Measurements from ENCODE around the gene CRYGN.

The CRYGN gene

DNA sequence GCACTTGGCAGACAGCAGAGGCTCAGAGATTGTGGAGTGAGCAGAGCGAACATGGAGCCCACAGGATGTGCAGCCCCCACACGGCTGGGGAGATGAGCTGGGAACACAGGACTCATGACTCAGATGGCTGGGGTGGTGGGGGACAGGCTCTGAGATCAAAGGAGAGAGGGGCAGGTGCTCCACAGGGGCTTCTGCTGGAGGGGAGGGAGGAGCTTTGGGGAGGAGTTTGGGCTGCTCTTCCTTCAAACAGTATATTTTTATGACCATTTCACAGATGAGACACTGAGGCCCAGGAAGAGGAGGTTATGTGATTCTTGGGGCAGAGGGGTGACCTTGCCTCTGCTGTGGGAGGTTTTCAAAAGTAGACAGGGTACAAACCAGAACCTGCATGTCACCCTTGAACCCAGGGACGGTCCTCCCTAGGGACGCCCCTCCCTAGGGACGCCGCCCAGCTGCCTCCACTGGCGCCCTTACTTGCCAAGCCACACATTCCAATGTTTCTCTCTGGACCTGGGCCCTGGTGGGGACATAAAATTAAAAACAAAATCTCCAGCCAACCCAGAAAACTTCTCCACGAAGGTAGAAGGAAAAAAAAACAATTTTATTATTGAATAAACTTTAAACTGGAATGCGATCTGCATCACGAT, 981 bp upstream of the CRYGN start:
- TF ChIP-seq, protein P1, sequence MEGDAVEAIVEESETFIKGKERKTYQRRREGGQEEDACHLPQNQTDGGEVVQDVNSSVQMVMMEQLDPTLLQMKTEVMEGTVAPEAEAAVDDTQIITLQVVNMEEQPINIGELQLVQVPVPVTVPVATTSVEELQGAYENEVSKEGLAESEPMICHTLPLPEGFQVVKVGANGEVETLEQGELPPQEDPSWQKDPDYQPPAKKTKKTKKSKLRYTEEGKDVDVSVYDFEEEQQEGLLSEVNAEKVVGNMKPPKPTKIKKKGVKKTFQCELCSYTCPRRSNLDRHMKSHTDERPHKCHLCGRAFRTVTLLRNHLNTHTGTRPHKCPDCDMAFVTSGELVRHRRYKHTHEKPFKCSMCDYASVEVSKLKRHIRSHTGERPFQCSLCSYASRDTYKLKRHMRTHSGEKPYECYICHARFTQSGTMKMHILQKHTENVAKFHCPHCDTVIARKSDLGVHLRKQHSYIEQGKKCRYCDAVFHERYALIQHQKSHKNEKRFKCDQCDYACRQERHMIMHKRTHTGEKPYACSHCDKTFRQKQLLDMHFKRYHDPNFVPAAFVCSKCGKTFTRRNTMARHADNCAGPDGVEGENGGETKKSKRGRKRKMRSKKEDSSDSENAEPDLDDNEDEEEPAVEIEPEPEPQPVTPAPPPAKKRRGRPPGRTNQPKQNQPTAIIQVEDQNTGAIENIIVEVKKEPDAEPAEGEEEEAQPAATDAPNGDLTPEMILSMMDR (IDR thresholded peaks at IDR 0.05; ENCODE audit: borderline replicate concordance, insufficient read depth, low read depth, low read length), result no peak
- H3K4me3 ChIP-seq (ENCODE audit: low read depth, low read length), result no peak overlapping the region

DNA sequence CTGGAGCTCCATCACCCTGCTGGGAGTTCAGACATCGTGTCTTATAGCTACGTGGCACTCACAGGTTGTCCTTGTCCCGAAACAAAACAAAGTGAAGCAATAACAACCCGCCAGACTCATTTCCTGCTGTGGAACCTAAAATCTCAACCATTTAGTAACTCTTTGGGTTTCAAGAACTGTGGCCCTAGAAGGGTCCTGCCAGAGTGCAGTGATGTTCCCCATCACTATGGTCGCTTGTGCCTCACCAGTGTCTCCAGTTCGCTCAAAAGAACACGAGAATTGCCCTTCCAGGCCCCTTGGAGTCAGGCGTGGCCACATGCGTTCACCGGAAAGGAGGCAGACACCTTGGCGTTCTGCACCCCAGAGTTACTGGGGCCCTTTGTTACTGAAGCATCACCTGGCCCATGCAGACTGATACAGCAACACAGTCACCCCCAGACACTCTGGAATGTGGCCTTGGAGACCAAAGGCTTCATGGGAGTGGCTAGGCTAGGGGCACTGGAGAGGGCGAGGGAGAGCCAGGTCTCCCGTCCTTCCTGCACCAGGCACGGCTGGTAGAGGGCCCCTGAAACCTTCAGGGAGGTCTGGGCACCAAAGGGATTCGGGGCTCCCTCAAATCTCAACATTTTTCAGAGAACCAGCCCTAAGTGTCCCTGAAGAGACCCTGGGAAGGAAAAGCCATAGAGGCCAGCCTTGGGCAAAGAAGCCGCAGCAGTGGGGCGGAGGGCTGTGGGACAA, 908 bp downstream of the CRYGN start:
- H3K4me3 ChIP-seq (ENCODE audit: low read depth, low read length), result no peak overlapping the region
- TF ChIP-seq, protein P1 (IDR thresholded peaks at IDR 0.05; ENCODE audit: borderline replicate concordance, insufficient read depth, low read depth, low read length), result no peak

DNA sequence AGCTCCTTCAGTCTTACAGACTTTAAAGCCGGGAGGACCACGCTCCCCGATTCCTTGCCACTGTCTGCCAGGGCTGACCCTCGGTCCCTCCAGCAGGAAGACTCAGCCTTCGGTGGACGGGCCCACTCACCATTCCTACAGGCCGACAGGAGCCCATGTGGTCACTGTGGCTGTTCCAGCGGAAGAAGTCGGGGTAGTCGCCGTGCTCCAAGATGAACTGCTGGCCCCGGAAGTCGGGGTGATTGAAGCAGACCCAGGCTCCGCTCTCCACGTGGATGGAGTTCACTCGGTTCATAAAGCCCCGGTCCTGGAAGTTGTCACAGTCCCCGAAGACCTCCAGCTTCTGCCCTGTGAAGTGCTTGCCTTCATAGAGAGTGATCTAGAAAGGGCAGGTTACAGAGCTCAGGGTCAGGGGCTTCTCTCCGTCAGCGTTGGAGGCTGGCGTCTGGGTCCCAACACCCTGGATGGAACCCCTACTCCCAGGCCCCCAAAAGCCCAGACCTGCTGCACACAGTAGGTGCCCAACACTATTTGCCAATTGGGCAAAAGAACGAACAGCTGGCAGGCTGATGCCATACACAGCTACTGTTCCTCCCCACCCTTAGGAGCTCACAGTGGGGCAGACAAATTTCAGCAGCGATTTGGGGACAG, 1.9 kb downstream of the CRYGN start:
- TF ChIP-seq, protein P1 (IDR thresholded peaks at IDR 0.05; ENCODE audit: borderline replicate concordance, insufficient read depth, low read depth, low read length), result no peak
- H3K4me3 ChIP-seq (ENCODE audit: low read depth, low read length), result no peak overlapping the region

DNA sequence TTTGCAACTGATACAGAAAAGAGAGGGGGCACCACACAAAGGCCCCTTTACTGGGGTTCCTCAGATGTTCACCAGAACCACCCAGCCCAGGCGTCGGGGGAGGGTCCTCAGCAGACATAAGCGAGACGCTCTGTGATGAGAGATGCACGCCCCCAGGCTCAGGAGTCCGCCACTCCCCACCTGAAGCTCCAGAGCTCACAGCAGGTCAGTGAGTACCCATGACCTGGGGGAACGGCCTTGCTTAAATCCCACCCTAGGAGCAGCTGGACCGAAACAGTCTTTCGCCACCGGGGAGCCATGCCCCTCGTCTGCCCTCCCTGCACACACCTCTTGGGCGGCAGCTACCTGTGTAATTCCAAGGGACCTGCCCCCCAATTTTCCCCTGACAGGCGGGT, 2.8 kb downstream of the CRYGN start:
- TF ChIP-seq, protein P1 (IDR thresholded peaks at IDR 0.05; ENCODE audit: borderline replicate concordance, insufficient read depth, low read depth, low read length), result no peak
- no peak overlapping the region for H3K4me3 ChIP-seq (ENCODE audit: low read depth, low read length)

DNA sequence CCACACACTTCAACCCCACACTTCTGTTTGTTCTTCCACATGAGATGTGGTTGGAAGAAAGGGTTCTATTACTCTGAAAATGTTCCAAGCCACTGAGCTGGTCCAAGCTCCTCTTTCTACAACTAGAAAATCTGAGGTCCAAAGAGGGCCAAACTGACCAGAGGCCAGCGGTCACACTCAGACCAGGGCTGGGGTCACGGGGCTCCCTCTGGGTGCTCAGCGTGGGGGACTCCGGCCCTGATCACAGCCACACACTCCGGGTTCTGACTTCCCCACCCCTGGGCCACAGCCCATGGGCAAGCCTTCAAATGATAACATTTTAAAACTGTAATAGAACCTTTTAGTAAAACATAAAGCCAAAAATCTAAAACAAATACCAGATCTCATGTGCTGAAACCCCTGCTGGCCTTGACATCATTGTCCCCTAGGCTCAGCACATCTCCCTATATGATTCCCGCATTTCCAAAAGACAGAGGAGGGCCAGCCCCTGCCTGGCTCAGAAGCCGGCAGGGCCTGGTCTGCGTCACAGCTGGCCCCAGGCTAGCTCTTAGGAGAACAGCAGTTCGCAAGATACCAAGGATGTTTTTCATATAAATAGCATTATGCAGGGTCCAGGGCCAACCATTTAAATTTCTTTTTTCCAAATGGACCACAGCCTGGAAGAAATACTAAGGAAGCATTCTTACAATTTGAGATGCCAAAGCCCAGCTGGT, 3.3 kb downstream of the CRYGN start:
- TF ChIP-seq, protein P1 (IDR thresholded peaks at IDR 0.05; ENCODE audit: borderline replicate concordance, insufficient read depth, low read depth, low read length), result no peak
- H3K4me3 ChIP-seq (ENCODE audit: low read depth, low read length), result no peak overlapping the region

DNA sequence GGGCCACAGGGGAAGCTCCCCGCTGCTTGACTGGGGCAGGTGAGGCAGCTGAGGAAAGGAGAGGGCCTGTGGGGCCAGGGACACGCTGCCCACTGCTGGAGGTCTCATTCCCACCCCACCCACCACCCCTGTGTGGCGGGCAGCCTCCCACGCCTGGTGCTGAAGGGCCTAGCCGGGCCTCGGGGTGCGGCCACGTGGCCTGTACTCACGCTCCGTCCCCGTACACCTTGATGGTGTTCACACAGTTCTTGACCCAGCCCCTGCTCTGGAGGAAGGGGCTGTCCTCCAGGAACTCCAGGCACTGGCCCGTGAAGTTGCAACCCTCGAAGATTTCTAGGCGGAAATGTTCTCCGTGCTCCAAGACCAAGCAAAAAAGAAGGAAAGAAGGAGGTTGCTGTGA, 4.0 kb downstream of the CRYGN start:
- TF ChIP-seq, protein P1 (IDR thresholded peaks at IDR 0.05; ENCODE audit: borderline replicate concordance, insufficient read depth, low read depth, low read length), result no peak
- H3K4me3 ChIP-seq (ENCODE audit: low read depth, low read length), result no peak overlapping the region
